WERI-Rb-1 (cell line): ENCODE data around the gene MAJIN.
"Not testable (repeated sequence)": the region's sequence is repeated elsewhere in the genome, so short reads cannot be mapped to it uniquely, and the experiment has no call there.

ENCODE experiments used
- DNase-seq: peaks from one replicate; pipeline ENCODE4 v3.0.0-alpha.2; 2020
- H3K27ac ChIP-seq: fragments of 250-450 bp; sonication (Bioruptor Pico); 2 replicates; pipeline ENCODE4 v1.5.1; 2020; ENCODE audit warnings: mild to moderate bottlenecking, moderate library complexity
- H3K27me3 ChIP-seq: fragments of 250-450 bp; sonication (Bioruptor Pico); 2 replicates; pipeline ENCODE4 v1.5.1; 2021; ENCODE audit warnings: mild to moderate bottlenecking, low read depth, moderate library complexity; ENCODE audit not compliant: insufficient read depth, severe bottlenecking
- H3K36me3 ChIP-seq: fragments of 250-450 bp; sonication (Bioruptor Pico); 2 replicates; pipeline ENCODE4 v1.5.1; 2020; ENCODE audit warnings: mild to moderate bottlenecking, moderate library complexity
- H3K4me3 ChIP-seq: 2 replicates; pipeline ENCODE4 v1.5.1; 2011; ENCODE audit warnings: low read depth, mild to moderate bottlenecking, control low read depth, low read length
- H3K9me3 ChIP-seq: fragments of 250-450 bp; sonication (Bioruptor Pico); 2 replicates; pipeline ENCODE4 v1.5.1; 2021; ENCODE audit warnings: mild to moderate bottlenecking, moderate library complexity; ENCODE audit not compliant: severe bottlenecking
- TF ChIP-seq, protein P1 (sequence below): IDR thresholded peaks from 2 replicates; pipeline ENCODE4 v1.5.1; 2011; ENCODE audit warnings: low read depth, mild to moderate bottlenecking, control low read depth, inconsistent platforms, low read length

The MAJIN gene

DNA sequence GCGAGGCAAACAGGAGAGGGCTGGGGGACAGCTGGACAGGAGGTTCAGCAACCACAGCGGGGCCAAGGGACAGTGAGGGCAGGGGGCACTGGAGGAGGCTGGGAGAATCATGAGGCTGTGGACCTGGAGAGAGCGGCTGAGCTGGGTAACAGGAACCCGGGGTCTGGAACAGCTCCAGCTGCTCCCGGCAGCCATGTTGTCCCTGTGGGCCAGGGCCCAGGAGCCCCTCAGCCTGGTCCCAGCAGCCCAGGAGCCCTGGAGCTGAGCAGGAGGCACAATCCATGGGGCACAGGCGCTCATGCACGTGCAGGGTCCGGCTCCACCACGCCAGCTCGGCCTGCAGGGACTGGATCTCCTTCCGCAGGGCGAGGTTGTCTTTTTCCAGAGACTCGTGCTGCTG is 17.5 kb upstream of the MAJIN start:
- no peak for DNase-seq
- TF ChIP-seq, protein P1, sequence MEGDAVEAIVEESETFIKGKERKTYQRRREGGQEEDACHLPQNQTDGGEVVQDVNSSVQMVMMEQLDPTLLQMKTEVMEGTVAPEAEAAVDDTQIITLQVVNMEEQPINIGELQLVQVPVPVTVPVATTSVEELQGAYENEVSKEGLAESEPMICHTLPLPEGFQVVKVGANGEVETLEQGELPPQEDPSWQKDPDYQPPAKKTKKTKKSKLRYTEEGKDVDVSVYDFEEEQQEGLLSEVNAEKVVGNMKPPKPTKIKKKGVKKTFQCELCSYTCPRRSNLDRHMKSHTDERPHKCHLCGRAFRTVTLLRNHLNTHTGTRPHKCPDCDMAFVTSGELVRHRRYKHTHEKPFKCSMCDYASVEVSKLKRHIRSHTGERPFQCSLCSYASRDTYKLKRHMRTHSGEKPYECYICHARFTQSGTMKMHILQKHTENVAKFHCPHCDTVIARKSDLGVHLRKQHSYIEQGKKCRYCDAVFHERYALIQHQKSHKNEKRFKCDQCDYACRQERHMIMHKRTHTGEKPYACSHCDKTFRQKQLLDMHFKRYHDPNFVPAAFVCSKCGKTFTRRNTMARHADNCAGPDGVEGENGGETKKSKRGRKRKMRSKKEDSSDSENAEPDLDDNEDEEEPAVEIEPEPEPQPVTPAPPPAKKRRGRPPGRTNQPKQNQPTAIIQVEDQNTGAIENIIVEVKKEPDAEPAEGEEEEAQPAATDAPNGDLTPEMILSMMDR: no peak
- H3K27me3 ChIP-seq: no peaks in the 10 kb centered on the region
- no peak overlapping the region for H3K4me3 ChIP-seq
- H3K9me3 ChIP-seq: no peaks in the 10 kb centered on the region
- H3K27ac ChIP-seq: no peak overlapping the region
- no peaks in the 10 kb centered on the region for H3K36me3 ChIP-seq

- TF ChIP-seq, protein P1: no peak
- no peak overlapping the region for H3K4me3 ChIP-seq
- H3K36me3 ChIP-seq: no peaks in the 10 kb centered on the region
- no peak overlapping the region; the same call in 1 of the 2 replicates for H3K27ac ChIP-seq
- DNase-seq: no peak
- H3K27me3 ChIP-seq: no peaks in the 10 kb centered on the region
- H3K9me3 ChIP-seq: no peaks in the 10 kb centered on the region
These were observed 16.3 kb upstream of the MAJIN start for GRCh38 chr11:64987998-64988854.

DNA sequence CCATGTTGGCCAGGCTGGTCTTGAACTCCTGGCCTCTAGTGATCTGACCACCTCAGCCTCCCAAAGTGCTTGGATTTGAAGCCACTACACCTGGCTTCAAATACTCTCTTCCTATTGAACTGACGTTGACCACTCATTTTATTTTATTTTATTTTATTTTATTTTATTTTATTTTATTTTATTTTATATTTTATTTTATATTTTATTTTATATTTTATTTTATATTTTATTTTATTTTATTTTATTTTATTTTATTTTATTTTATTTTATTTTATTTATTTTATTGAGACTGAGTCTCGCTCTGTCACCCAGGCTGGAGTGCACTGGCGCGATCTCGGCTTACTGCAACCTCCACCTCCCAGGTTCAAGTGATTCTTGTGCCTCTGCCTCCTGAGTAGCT is 11.4 kb upstream of the MAJIN start:
- H3K9me3 ChIP-seq, H3K36me3 ChIP-seq, H3K27ac ChIP-seq, H3K27me3 ChIP-seq, H3K4me3 ChIP-seq, DNase-seq: not testable (repeated sequence)

DNA sequence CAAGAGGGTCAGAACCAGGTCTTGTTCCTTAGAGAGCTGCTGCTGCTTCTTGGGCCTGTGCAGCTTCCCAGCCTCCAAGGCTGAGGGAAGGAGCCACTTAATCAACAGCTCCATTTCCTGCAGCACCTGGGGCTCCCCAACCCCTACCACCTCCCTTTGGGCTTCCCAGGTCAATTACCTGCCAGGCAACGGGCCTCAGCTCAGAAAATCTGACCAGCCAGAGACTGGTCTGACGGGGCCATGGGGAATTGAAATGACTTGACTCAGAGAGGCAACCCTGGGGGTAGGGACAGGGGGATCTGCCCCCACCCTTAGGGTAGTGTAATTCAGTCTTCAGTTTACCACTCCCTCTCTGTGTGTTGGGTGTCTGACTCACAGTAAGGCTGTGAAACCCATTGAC is 4.7 kb upstream of the MAJIN start:
- no peak overlapping the region for H3K27ac ChIP-seq
- H3K4me3 ChIP-seq: no peak overlapping the region
- peaks cover 3% of the 10 kb centered on the region for H3K9me3 ChIP-seq
- no peaks in the 10 kb centered on the region for H3K36me3 ChIP-seq
- no peaks in the 10 kb centered on the region for H3K27me3 ChIP-seq
- no peak for DNase-seq
- TF ChIP-seq, protein P1: no peak

- no peak for DNase-seq
- Histone ChIP-seq H3K4me3 (no peak overlapping the region), H3K36me3 (no peaks in the 10 kb centered on the region), H3K27me3 (no peaks in the 10 kb centered on the region), H3K27ac (no peak overlapping the region), H3K9me3 (peaks cover 3% of the 10 kb centered on the region)
- TF ChIP-seq, protein P1: no peak
These were observed 2.2 kb upstream of the MAJIN start for GRCh38 chr11:64974124-64974523.

GRCh38 chr11:64970731-64971151 is 1.2 kb downstream of the MAJIN start:
- Histone ChIP-seq H3K4me3 (no peak overlapping the region), H3K27me3 (no peaks in the 10 kb centered on the region), H3K9me3 (peaks cover 3% of the 10 kb centered on the region), H3K36me3 (no peaks in the 10 kb centered on the region), H3K27ac (no peak overlapping the region)
- DNase-seq: no peak
- TF ChIP-seq, protein P1: no peak
